Measurements from ENCODE around the gene ADAR.

ADAR gene

DNA sequence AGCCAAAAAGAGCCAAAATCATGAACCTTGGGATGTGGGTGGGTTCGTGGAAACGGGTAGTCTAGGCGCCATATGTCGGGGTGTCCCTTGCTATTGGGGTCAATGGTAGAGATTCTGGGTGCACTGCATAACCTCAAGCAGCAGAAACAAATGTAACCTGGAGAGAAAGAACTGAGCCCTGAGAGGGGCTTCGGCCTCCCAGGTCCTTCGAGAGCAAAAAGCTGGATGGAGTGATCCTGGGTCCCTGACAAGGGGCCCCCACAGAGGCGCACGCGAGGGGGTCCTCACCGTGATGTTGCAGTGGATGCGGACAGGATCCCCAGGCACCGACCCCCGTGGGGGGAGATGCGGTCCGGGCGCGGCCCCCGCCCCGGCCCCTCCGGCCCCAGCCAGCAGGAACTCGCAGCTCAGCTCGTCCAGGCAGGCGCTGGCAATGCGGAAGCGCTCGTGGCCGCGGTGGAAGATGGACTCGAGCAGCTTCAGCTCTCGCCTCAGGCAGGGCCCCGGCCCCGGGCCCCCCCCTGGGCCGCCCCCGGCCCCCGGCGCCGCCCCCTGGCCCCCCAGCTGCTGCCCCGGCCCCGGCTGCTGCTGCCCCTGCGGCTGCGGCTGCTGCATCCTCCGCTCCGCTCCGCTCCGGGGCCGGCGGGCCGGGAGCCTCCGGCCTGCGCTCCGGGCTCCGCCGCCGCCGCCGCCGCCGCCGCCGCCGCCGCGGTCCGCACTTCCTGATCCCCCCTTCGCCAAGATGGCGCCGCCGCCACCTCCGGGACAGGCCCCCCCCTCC is 49.9 kb downstream of the ADAR start, which contains the start of gene UBE2Q1:
Gene UBE2Q1, minus strand, starts transcription at position 724 of the 781 bp plus-strand sequence. Its CDS starts 109 bp downstream, at position 615.
- DNase-seq (ENCODE audit: low spot score): peak; percentile 8

GRCh38 chr1:154557248-154557938 is 50.6 kb downstream of the ADAR start:
- DNase-seq (ENCODE audit: low spot score): no peak

DNA sequence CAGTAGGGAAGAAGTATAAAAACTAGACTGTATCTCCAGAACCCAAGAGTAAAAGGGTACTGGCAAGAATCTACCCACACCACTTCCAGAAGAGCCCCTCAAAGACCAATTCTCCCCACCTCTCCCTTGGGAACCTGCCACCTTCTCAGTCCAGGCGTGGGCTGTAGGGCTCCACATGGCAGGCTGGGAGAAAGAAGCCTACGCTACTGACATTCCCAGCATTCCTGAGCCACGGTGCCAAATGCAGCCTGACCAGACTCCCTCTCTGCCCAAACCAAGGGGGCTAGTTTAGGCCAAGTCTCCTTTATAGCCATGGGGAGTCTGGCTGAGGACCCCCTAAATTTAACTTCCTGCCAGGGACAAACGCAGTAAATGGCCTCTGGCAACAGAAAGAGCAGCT is 51.6 kb downstream of the ADAR start:
- no peak for DNase-seq (ENCODE audit: low spot score)

- no peak for DNase-seq (ENCODE audit: low spot score)
These were observed 54.6 kb downstream of the ADAR start for GRCh38 chr1:154553056-154554030.

DNA sequence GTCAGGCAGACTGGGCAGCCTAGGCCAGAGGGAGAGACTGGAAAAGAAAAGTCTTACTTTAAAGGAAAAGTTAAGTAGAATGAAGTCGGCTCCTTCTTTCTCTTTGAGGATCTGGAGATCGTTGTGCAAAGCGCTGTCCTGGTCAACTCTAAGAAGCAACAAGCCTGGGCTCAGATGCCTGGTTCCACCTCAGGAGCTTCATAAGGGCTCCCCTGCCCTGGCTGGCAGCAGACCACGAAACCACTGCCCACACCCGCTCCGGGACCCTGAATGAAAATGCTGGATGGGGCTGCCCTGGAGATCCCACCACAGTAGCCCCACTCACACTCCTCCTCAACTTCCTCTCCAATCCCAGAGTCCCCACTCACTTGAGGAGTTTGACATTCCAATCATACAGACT is 56.0 kb downstream of the ADAR start:
- no peak for DNase-seq (ENCODE audit: low spot score)

DNA sequence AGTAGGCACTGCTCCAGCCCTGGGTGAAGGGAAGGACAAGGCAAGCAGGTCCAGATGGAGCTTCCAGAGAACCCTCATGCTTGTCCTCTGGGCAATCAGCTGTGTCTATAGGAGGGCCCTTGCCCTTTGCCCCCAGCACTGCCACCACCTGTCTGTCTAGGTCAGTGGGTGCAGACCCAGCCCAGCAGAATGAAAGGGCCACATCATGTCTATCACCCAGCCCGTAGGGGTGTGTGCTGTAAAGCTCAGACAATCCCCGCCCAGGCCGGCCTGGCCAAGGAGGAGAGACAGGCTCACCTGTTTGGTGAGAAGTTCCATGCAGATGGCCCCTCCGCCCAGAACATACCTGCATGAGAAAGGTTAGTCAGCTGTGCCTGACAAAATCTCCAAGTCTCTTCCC is 56.5 kb downstream of the ADAR start:
- no peak for DNase-seq (ENCODE audit: low spot score)

GRCh38 chr1:154550657-154551056 is 57.3 kb downstream of the ADAR start:
- DNase-seq (ENCODE audit: low spot score): no peak

- DNase-seq (ENCODE audit: low spot score): no peak
These were observed 57.9 kb downstream of the ADAR start for GRCh38 chr1:154550070-154550469.

- DNase-seq (ENCODE audit: low spot score): no peak
These were observed 58.7 kb downstream of the ADAR start for GRCh38 chr1:154549202-154549770.

DNA sequence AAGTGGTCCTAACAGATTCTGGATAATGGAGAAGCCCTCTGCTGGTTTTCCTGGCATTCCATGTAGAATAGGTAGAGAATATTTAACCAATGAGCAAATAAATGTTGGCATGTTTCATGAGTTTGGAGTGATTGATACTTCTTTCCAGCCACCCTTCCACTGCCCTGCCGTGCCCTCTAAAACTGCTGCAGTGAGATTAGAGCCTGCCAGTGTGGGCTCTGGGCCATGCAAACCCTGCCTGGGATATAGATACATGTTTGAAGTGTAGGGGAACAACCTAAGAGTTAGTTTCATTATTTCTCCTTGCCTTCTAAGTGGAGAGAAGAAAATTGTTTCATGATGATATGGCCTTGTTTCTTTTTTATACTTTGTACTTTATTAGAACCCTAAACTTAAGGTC is 60.0 kb downstream of the ADAR start:
- DNase-seq (ENCODE audit: low spot score): no peak

- no peak for DNase-seq (ENCODE audit: low spot score)
These were observed 60.8 kb downstream of the ADAR start for GRCh38 chr1:154547105-154547732.

- DNase-seq (ENCODE audit: low spot score): peak; percentile 43
These were observed 61.5 kb downstream of the ADAR start for GRCh38 chr1:154546264-154547063.

DNA sequence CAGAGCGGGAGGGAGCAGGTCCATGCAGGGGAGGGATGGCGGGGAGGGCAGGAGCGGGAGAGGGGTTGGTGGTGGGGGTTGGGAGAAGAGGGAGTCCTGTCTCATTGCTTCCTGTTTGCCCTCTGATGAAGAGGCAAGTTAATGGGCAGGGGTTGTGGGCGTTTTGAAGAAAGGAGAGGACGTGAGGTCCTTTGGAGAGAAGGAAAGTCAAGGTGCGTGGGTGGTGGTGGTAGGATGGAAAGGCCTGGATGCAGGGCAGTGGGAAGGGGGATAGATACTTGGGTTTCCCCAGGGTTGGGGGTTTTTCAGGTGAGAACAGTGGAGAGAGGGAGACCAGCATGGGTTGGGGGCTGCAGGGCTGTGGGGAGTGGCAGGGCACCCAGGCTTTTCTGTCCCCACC is 66.8 kb downstream of the ADAR start:
- no peak for DNase-seq (ENCODE audit: low spot score)

DNA sequence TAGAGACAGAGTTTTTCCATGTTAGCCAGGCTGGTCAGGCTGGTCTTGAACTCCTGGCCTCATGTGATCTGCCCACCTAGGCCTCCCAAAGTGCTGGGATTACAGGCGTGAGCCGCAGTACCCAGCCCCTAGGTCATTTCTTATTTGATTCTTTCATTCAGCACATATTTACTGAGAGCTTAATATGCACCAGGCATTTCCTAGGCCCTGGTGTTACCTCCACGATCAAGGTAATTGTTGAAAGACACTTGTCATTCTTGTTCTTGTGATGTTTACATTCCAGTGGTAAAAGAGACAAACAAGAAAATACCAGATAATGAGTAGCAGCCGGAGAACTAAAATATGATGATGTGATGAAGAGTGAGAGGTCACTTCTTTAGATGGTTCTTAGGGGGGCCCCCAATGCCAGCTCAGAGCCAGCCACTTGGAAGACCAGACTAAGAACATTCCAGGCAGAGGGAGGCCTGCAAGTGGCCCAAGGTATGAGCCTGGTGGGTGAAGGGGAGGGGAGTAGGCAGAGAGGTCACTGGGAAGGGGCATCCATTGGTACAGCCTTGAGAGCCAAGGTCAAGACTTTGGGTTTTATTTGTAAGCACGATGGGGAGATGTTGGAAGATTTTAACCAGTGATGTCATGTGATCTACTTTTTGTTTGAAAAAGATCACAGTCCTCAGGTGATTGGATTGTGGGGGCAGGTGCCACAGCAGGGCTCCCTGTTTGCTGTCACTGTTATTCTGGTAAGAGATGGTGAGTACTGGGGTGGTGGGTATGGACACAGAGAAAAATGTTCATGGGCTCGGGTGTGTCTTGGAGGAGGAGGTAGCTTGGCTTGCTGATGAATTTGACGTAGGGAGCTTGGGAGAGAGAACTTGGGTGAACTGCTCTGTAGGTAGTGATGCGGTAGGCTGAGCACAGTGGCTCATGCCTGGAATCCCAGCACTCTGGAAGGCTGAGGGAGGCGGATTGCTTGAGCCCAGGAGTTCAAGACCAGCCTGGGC is 68.2 kb downstream of the ADAR start:
- no peak for DNase-seq (ENCODE audit: low spot score)

- DNase-seq (ENCODE audit: low spot score): no peak
These were observed 71.4 kb downstream of the ADAR start for GRCh38 chr1:154536570-154536969.

DNA sequence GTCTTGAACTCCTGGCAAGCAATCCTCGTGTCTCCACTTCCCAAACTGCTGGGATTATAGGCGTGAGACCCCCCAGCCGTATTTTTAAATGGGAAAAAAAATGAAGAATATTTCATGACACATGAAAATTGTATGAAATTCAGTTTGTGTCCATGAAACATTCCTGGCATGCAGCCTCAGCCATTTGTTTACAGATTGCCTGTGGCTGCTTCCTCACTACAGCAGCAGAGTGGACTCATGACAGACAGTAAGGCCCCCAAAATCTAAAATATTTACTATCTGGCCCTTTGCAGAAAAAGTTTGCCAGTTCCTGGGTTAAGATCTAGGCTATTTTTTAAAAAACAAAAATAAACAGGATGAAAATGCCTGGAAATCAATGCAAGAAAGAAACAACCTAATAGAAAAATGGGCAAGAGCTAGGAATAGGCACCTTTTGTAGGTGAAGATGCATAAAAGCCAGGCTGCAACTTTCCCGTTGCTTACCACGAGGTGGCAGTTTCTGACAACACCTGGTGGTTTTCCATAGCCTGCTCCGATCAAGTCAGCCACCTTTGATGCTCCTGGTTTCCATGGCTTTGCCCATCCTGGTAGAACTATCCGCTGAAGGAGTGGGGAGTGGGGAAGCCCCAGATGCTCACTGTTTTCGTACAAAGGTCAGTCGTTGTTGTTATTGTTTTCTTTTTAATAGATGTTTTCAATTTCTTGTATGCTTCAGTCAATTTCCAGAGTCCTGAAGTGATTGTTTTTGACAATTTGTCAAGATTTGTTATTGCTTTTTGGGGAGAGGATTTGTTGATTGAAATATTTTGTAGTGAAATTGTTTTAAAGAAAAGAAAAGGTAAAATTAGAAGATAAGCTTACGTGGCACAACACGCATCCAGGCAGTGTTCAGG is 73.8 kb downstream of the ADAR start:
- DNase-seq (ENCODE audit: low spot score): no peak
